GM19351 (cell line): Measurements from ENCODE around the gene ANKS1A.
"Not testable (repeated sequence)": the region's sequence is repeated elsewhere in the genome, so short reads cannot be mapped to it uniquely, and the experiment has no call there.

ENCODE experiments used
- ATAC-seq: cut with Tn5 transposase; IDR thresholded peaks from one replicate; pipeline ENCODE4 v1.9.1; 2021; ENCODE audit warnings: mild to moderate bottlenecking, moderate library complexity; ENCODE audit not compliant: unreplicated experiment

ANKS1A gene

DNA sequence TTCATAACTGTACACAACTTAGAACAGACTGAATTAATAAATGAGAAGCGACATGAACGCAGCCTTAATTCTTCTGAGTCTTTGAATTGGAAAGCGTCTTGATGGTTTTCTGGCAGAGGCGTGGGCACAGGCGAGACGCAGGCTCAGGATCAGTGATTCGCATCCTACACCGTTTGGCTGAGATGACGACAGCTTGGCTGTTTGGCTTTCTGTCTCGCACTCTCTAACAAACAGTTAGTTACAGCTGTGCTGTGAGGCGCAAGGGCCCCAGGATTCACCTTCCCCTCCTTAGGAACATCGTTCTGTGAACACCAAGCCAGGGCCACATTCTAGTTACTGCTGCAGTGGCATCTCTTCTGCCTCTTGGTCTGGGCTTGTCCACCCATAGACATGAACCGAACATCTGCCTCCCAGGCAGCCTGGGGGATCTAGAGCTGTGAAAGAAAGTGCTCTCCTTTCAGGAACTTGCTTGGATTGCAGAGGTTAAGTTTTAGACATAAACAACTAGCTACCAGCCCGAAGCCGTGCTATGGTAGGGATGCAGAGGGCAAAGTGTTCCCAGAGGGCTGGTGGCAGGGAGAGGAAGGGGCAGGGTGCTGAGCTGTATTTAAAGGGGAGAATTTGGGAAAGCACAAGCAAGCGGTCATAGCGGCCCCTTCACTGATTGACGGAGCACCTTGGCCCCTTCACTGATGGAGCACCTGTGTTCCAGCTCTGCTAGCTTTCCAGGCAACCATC is 202.5 kb downstream of the ANKS1A start:
- ATAC-seq: no peak

DNA sequence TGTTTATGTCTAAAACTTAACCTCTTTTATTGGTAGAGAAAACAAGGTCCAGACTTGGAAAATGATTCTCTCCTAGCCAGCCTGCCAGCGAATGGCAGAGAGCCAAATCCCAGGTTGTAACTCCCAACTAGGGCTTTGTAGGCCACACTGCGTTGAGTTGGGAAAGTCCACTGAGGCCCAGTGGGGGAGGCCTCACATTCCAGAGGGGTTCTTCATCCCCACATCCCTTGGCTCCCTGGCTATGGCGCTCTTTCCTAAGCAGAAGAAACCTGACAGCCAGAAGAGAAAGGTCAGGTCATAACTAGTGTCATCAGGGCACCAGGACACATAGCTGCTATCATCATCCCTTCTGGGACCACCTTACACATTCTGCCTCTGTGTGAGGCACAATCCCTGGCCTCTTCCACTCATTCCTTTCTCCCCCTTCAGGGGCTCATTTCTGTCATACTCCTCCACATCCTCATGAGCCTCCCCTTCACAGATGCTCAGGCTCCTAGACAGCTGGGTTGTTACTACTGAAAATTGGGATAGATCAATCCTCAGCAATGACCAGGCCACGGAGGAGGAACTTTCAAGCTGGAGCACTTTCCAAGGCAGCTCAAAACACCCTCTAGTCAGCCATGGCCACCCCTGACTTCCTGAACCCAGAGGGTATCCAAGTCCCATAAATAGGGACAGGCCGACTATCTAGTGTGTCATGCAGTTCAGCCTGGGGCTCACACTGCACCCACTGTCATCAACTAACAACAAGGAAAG is 203.5 kb downstream of the ANKS1A start:
- no peak for ATAC-seq

- no peak for ATAC-seq
Observed at GRCh38 chr6:35093118-35093445, 204.0 kb downstream of the ANKS1A start.

- no peak for ATAC-seq
Observed at GRCh38 chr6:35093783-35094182, 204.7 kb downstream of the ANKS1A start.

GRCh38 chr6:35094183-35094582 is 205.1 kb downstream of the ANKS1A start:
- no peak for ATAC-seq

DNA sequence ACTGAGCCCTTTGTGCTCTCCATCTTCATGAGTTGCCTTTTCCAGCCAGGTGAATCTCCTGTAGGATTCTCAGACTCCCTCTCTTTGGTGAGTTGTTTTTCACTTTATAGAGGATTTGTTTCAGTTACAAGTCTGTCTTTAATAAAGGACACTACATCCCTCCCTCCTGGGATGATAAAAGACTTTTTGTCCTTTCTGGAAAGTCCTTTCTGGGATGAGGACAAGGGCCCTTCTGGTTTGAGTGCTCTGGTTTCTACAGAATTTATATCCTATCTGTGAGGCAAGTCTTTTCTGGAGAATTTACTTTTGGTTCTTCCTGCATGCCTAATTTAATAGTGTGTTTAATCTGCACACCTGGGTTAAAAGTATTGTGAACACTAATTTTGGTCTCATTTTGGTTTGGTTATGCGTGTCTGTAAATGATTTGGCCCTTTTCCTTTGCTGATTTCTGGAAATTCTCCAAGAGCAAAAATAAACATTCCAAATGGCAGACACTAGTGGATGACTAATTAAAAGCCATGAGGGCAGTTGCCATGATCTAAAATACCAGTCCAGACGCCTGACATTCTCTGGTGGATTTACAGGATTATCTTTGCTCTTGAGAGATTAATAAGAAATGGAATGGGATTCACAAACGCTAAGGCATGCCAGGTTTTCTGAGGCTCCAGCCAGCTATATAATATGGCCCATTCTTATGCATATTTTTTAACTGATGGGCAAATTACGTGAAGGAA is 207.2 kb downstream of the ANKS1A start:
- no peak for ATAC-seq

DNA sequence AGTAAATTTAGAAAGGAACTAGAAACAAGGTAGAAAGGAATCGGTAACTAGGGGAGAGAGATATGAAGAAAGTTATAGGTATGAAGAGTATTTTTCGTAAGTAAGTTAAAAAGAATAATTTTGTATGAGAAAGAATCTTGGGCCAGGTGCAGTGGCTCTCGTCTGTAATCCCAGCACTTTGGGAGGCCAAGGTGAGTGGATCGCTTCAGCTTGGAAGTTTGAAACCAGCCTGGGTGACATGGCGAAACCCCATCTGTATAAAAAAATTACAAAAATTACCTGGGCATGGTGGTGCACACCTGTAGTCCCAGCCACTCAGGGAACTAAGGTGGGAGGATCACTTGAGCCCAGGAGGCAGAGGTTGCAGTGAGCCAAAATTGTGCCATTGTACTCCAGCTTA is 210.1 kb downstream of the ANKS1A start:
- ATAC-seq: no peak

DNA sequence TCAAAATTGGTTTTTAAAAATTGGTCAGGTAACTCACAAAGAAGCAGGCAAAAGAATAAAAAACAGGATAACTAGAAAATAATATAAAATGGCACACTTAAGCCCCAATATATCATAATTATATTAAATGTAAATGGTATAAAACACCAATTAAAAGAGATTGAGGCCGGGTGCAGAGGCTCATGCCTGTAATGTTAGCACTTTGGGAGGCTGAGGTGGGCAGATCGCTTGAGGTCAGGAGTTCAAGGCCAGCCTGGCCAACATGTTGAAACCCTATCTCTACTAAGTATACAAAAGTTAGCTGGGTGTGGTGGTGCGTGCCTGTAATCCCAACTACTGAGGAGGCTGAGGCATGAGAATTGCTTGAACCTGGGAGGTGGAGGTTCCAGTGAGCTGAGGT is 216.0 kb downstream of the ANKS1A start:
- ATAC-seq: no peak

DNA sequence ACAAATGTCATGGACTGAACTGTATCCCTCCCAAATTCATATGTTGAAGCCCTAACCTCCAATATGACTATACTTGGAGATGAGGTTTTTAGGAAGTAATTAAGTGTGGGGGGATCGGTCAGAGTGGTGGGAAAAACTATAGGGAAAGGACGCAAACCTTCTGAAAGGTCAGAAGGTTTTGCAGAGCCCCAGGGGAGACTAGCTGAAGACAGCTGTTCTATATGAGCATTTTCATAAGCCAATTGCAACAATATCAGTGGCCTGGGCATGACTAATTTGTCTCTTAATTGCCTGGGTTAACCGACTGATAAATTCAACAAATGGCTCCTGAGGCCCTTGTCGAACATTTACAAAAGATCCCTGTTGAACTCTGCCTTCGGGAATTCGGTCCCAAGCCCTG is 217.0 kb downstream of the ANKS1A start:
- not testable (repeated sequence) for ATAC-seq

DNA sequence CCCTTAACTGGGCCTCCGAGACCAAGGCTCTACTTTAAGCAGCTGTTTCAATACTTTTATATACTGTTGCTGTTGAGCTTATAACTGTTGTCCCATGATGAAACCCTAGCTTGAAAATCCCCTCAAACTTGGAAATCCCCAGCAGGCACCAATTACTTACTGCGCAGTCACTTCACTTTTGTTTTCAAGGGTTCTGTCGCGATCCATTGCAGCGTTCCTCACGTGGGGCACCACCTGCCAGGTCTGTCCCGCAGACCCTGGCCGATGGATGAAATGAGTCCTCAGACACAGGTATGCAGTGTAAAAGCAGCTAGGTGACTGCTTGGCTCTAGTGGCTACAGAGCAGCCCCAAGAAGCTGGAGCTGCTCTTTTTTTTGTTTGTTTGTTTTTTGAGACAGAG is 218.2 kb downstream of the ANKS1A start:
- not testable (repeated sequence) for ATAC-seq

GRCh38 chr6:35107761-35108160 is 218.7 kb downstream of the ANKS1A start:
- ATAC-seq: not testable (repeated sequence)

GRCh38 chr6:35108309-35108885 is 219.3 kb downstream of the ANKS1A start:
- no peak for ATAC-seq

DNA sequence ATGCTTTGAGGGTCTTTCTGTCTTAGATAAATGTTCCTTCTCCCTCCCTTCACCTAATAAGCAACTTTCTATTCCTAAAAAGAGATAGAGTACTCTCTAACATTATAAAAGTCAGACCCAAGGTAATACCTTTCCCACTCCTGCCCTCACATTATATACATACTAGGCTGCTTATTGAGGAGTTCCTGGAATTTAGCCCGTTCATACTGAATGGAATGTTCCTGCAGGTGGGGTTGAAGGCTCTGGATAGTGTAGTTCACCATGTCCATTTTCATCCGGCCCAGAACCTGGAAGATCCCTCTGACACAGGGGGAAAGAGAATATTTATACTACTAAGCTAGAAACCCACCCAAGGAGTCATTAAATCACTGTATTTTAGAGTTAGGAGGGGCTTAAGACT is 231.7 kb downstream of the ANKS1A start:
- no peak for ATAC-seq

DNA sequence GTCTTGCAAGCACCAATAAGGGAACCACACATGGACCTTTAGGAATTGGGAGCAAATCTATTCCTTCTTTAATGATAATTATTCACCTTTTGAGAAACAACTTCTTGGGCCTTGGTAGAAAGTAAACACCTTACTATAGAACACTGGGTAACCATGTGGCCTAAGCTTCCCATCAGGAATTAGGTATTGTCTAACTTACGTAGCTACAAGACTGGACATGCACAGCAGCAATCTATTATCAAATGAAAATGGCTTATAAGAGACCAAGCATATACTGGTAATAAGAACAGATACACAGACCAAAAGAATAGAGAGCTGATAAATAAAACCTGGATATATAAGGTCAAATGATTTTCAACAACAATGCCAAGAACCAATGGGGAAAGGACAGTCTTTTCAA is 235.3 kb downstream of the ANKS1A start:
- ATAC-seq: no peak

DNA sequence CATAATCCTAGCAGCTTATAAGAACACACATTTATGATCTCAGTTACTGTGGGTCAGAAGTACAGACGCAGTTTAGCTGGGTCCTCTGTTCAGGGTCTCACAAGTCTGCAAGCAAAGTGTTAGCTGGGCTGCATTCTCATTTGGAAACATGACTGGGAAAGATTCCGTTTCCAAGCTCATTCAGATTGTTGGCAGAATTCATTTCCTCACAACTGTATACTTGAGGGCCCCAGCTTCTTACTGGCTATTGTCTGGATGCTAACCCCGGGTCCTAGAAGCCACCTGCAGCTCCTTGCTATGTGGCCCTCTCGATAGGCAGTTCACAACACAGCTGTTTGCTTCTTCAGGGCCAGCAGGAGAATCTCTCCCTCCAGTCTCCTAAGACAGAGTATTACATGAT is 239.0 kb downstream of the ANKS1A start:
- no peak for ATAC-seq

DNA sequence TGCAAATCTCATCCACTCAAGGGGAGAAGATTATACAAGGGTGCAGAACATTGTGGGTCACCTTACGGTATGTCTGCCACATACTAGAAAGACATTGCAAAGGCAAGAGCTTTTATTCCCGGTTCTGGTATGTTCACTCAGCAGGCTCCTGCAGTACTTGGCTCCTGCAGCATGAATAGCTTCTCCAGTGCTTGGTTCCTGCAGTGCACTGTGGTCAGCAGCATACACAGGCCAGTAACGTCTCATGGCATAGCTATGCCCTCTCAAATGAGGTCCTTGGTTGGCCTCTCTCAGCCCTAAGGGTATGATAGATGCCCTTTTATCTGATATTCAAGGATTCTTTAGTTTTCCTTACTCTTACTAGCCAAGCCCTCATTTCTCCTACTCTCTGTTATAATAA is 239.4 kb downstream of the ANKS1A start:
- ATAC-seq: no peak

GRCh38 chr6:35136185-35136584 is 247.1 kb downstream of the ANKS1A start:
- no peak for ATAC-seq

GRCh38 chr6:35138191-35138590 is 249.1 kb downstream of the ANKS1A start:
- ATAC-seq: not testable (repeated sequence)

DNA sequence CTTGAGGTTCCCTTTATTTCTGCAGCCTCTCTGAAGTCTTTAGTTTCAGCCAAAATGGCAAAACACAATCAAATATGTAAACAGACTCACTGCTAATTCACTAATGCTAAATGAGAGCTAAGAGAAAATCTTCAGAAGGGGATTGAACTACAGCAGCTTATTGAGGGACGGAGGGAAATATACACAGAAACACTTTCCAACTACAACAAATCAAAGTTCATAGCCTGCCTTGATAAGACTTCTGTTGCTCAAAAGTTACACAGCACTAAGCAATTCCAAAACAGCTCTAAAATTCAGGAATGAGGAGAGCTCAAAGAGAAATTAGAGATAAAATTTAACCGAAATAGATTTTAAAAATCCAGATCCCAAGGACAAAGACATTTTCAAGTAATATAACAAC is 250.4 kb downstream of the ANKS1A start:
- no peak for ATAC-seq

DNA sequence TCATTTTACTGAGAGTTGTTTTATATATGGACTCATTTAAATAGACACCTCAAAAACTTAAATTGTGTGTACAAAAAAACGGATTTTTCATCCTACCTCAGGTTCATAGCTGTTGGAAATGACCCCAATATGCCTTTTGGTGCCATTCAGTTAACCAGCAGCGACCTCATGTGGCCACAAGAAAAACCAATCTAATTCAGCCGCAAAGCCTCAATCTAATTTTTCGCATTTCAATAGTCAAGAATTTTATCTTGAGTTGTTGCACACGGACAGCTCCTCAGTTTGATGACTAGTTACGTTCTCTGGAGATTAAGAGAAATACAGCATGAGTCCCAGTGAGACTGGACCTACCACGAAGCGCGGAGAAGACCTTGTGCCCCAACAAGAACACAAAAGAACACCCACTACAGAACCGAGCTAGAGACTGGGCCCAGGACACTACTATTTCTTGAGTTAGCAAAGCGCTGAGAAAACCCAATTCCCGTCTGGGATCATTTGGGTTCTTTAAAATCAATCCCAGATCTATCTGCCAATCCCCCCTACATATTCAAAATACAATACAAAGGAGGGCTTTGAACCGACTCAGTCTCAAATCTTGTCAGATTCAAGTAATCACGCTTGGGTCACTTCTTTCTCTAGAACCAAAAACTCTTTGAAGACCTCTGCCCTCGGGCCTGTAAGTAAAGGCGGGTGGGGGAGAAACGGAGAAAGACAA is 251.0 kb downstream of the ANKS1A start:
- no peak for ATAC-seq

DNA sequence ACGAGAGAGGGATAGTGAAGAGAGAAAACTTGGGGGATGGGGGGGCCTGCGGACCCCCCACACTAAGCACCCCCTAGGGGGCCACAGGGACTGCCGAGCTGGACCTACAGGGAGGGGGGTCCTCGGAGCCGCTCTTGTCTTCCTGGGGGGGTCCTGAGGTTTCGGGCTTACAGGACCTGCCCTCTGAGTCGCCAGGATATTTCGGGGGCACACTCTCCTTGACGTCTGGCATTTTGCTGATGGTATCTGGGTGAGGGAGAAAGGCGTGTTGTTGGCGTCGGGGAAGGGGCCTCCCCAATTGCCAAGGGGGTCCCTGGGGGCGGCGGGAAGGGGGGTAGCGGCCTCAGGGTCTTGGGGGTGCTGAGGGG is 251.6 kb downstream of the ANKS1A start:
- no peak for ATAC-seq
